Measurements from ENCODE around the gene MYD88. TPM values are rescaled to one million over a fixed set of nuclear protein-coding genes. Genes with fewer than 3 reads are reported as not detected.

Gene MYD88
- total and polyA plus RNA-seq, 7 donors = 27.8 to 74.0 (median 39.7) TPM

DNA sequence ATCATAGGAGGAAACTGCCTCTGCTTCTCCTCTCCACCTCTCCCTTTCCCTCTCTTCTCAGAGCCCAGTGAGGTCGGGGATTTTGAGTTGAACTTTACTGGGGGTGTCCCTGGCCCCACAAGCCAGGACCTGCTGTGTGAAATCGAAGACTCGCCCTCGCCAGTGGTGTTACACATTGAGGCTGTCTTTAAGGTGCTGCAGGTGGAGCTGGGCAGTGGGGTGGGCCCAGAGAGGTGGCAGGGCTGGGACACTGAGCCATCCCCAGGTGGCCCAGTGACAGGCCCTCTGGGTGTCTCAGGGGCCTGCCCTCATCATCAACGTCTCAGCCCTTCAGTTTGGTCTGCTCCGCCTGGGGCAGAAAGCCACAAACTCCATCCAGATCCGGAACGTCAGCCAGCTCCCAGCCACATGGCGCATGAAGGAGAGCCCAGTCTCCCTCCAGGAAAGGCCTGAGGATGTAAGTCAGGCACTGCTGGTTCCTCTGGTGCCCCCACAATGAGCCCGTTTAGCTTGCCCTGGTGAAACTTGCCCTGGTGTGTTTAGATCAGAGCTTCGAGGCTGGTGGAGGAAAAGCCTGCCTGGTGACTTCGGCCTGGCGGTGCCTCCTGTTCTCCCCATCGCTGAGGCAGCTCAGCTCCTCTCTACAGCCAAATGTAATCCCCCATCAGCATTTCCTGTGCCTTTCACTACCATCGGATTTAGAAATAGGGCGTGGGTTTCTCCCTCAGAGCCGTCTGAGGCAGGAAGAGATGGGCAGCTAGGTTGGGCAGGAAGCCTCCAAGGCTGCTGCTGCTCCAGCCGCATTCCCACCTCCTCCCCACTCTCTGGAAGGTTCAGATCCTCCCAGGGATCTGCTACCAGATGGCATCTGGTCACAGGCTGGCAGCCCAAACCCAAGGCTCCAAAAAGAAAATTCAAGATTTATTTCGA is 40.8 kb upstream of the MYD88 start:
- TF ChIP-seq, protein P1, sequence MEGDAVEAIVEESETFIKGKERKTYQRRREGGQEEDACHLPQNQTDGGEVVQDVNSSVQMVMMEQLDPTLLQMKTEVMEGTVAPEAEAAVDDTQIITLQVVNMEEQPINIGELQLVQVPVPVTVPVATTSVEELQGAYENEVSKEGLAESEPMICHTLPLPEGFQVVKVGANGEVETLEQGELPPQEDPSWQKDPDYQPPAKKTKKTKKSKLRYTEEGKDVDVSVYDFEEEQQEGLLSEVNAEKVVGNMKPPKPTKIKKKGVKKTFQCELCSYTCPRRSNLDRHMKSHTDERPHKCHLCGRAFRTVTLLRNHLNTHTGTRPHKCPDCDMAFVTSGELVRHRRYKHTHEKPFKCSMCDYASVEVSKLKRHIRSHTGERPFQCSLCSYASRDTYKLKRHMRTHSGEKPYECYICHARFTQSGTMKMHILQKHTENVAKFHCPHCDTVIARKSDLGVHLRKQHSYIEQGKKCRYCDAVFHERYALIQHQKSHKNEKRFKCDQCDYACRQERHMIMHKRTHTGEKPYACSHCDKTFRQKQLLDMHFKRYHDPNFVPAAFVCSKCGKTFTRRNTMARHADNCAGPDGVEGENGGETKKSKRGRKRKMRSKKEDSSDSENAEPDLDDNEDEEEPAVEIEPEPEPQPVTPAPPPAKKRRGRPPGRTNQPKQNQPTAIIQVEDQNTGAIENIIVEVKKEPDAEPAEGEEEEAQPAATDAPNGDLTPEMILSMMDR (IDR thresholded peaks at IDR 0.05) = no peak
- no peak for DNase-seq
- intact Hi-C loops (cut with DNase I) = no loop called here
- no peak overlapping the region for H3K4me3 ChIP-seq
- WGBS, 2 donors = 83% methylated on average over 19 of the region's 19 CpGs
- no peaks in the 10 kb centered on the region for H3K9me3 ChIP-seq
- H3K36me3 ChIP-seq = no peaks in the 10 kb centered on the region
- H3K27me3 ChIP-seq = no peaks in the 10 kb centered on the region
- no peaks in the 10 kb centered on the region for H3K4me1 ChIP-seq
- no peak overlapping the region for H3K27ac ChIP-seq

DNA sequence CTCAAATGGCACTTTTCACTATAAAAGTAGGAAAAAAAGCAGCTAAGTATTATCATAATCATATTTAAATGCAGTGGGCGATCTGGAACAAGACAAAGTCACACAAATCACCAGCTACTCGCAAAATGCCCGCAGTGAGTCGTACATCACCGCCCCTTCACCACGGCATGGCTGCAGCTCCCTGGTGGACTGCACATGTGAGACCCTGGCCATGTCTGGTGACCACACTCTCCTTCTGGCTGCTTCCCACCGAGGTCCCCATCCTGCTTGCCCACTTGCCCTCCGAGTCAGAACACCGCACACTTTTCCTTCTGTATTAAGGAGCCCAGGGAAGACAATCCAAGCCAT is 40.1 kb upstream of the MYD88 start:
- Histone ChIP-seq H3K36me3 (no peaks in the 10 kb centered on the region), H3K9me3 (no peaks in the 10 kb centered on the region), H3K4me3 (no peak overlapping the region), H3K4me1 (no peaks in the 10 kb centered on the region), H3K27ac (no peak overlapping the region), H3K27me3 (no peaks in the 10 kb centered on the region)
- intact Hi-C loops (cut with DNase I) = no loop called here
- 88 to 94% methylated on average over 9 of the region's 9 CpGs for WGBS, 2 donors
- TF ChIP-seq POLR2A (IDR thresholded peaks at IDR 0.05) (no peak), POLR2AphosphoS5 (IDR thresholded peaks at IDR 0.05) (no peak), EP300 (IDR thresholded peaks at IDR 0.05) (no peak)
- TF ChIP-seq, protein P1 (IDR thresholded peaks at IDR 0.05) = no peak
- no peak for DNase-seq

DNA sequence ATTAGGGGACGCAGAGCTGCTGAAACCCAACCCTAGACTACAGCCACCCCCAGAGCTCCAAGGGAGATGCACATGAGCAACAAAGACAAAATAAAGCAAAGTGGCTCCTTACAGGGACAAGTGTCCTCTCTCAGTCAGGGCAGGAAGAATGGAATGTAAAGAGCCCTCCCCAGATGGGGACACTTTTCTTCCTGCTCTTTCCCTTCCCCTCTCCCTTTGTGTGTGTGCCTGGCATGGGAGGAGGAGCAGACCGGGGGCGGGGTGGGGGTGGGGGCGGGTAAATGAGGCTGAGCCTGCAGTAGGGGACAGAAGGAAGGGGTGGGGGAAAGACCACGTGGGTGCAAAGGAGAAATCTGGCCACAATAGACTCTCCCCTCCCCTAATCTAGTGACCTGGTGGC is 38.9 kb upstream of the MYD88 start:
- no peak overlapping the region for H3K27ac ChIP-seq
- TF ChIP-seq EP300 (IDR thresholded peaks at IDR 0.05) (no peak), POLR2AphosphoS5 (IDR thresholded peaks at IDR 0.05) (no peak), POLR2A (IDR thresholded peaks at IDR 0.05) (no peak)
- TF ChIP-seq, protein P1 (IDR thresholded peaks at IDR 0.05) = no peak
- intact Hi-C loops (cut with DNase I) = no loop called here
- no peak overlapping the region for H3K4me3 ChIP-seq
- WGBS, 2 donors = 47 to 56% methylated on average over 5 of the region's 5 CpGs
- no peak for DNase-seq
- no peaks in the 10 kb centered on the region for H3K36me3 ChIP-seq
- H3K27me3 ChIP-seq = no peaks in the 10 kb centered on the region
- no peaks in the 10 kb centered on the region for H3K4me1 ChIP-seq
- no peaks in the 10 kb centered on the region for H3K9me3 ChIP-seq

DNA sequence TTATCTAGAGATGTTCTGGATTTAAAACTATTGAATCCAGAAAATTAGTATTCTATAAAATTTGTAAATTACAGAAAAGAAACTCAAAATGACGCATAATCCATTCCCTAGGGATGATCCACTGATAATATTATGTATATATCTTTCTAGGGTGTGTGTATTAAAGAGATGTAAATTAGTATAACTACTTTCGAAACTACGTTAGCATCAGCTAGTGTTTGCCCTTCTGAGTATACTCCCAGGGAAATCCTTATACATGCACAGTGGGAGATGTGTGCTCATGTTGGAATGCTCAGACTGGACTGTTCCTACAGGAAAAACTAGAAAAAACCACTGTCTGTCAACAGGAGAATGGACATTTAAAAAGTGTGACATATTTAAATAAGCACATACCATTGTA is 38.0 kb upstream of the MYD88 start:
- no peaks in the 10 kb centered on the region for H3K4me1 ChIP-seq
- DNase-seq = no peak
- H3K27ac ChIP-seq = no peak overlapping the region
- WGBS, 2 donors = 87 to 88% methylated on average over 3 of the region's 3 CpGs
- H3K9me3 ChIP-seq = no peaks in the 10 kb centered on the region
- no peak overlapping the region for H3K4me3 ChIP-seq
- TF ChIP-seq POLR2A (IDR thresholded peaks at IDR 0.05) = no peak
- no peak for TF ChIP-seq EP300 (IDR thresholded peaks at IDR 0.05)
- TF ChIP-seq, protein P1 (IDR thresholded peaks at IDR 0.05) = no peak
- no peak for TF ChIP-seq POLR2AphosphoS5 (IDR thresholded peaks at IDR 0.05)
- intact Hi-C loops (cut with DNase I) = no loop called here
- no peaks in the 10 kb centered on the region for H3K27me3 ChIP-seq
- no peaks in the 10 kb centered on the region for H3K36me3 ChIP-seq
